ENCODE results near the gene QRFP. TPM values are rescaled to one million over a fixed set of nuclear protein-coding genes. Genes with fewer than 3 reads are reported as not detected.

Gene QRFP
- total and polyA plus RNA-seq, 2 of the 8 experiments (the other 6 are each of a cell fraction or from before 2014, with no cell fraction given): not detected

DNA sequence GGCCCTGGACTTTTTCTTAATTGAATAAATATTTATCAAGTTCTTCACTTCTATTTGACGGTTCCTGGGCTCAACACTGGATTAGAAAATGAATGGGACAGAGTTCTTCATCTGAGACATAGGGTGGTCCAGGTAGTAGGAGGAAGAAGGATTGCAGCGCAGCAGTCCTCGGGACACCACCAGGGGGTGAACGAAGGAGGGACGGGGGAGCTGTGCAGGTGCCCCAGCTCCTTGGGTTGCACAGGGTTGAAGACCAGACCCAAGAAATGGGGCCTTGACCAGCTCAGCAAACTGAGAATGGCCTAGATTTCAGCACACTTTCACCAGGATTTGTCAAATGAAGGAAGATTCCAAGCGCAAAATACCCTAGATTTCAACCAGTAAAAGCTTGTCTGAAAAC lies 32.1 kb downstream of the QRFP start (continued):
- TF ChIP-seq, protein P1, sequence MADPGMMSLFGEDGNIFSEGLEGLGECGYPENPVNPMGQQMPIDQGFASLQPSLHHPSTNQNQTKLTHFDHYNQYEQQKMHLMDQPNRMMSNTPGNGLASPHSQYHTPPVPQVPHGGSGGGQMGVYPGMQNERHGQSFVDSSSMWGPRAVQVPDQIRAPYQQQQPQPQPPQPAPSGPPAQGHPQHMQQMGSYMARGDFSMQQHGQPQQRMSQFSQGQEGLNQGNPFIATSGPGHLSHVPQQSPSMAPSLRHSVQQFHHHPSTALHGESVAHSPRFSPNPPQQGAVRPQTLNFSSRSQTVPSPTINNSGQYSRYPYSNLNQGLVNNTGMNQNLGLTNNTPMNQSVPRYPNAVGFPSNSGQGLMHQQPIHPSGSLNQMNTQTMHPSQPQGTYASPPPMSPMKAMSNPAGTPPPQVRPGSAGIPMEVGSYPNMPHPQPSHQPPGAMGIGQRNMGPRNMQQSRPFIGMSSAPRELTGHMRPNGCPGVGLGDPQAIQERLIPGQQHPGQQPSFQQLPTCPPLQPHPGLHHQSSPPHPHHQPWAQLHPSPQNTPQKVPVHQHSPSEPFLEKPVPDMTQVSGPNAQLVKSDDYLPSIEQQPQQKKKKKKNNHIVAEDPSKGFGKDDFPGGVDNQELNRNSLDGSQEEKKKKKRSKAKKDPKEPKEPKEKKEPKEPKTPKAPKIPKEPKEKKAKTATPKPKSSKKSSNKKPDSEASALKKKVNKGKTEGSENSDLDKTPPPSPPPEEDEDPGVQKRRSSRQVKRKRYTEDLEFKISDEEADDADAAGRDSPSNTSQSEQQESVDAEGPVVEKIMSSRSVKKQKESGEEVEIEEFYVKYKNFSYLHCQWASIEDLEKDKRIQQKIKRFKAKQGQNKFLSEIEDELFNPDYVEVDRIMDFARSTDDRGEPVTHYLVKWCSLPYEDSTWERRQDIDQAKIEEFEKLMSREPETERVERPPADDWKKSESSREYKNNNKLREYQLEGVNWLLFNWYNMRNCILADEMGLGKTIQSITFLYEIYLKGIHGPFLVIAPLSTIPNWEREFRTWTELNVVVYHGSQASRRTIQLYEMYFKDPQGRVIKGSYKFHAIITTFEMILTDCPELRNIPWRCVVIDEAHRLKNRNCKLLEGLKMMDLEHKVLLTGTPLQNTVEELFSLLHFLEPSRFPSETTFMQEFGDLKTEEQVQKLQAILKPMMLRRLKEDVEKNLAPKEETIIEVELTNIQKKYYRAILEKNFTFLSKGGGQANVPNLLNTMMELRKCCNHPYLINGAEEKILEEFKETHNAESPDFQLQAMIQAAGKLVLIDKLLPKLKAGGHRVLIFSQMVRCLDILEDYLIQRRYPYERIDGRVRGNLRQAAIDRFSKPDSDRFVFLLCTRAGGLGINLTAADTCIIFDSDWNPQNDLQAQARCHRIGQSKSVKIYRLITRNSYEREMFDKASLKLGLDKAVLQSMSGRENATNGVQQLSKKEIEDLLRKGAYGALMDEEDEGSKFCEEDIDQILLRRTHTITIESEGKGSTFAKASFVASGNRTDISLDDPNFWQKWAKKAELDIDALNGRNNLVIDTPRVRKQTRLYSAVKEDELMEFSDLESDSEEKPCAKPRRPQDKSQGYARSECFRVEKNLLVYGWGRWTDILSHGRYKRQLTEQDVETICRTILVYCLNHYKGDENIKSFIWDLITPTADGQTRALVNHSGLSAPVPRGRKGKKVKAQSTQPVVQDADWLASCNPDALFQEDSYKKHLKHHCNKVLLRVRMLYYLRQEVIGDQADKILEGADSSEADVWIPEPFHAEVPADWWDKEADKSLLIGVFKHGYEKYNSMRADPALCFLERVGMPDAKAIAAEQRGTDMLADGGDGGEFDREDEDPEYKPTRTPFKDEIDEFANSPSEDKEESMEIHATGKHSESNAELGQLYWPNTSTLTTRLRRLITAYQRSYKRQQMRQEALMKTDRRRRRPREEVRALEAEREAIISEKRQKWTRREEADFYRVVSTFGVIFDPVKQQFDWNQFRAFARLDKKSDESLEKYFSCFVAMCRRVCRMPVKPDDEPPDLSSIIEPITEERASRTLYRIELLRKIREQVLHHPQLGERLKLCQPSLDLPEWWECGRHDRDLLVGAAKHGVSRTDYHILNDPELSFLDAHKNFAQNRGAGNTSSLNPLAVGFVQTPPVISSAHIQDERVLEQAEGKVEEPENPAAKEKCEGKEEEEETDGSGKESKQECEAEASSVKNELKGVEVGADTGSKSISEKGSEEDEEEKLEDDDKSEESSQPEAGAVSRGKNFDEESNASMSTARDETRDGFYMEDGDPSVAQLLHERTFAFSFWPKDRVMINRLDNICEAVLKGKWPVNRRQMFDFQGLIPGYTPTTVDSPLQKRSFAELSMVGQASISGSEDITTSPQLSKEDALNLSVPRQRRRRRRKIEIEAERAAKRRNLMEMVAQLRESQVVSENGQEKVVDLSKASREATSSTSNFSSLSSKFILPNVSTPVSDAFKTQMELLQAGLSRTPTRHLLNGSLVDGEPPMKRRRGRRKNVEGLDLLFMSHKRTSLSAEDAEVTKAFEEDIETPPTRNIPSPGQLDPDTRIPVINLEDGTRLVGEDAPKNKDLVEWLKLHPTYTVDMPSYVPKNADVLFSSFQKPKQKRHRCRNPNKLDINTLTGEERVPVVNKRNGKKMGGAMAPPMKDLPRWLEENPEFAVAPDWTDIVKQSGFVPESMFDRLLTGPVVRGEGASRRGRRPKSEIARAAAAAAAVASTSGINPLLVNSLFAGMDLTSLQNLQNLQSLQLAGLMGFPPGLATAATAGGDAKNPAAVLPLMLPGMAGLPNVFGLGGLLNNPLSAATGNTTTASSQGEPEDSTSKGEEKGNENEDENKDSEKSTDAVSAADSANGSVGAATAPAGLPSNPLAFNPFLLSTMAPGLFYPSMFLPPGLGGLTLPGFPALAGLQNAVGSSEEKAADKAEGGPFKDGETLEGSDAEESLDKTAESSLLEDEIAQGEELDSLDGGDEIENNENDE (IDR thresholded peaks at IDR 0.05; ENCODE audit: insufficient replicate concordance, low read length): no peak
- TF ChIP-seq TAF1 (IDR thresholded peaks at IDR 0.05; ENCODE audit: low read depth, low read length): no peak
- no peak for TF ChIP-seq SIN3A (conservative IDR thresholded peaks at IDR 0.05 in 1 of 2, IDR thresholded peaks at IDR 0.05 in 1 of 2; ENCODE audit: low read depth in 1 of 2, low read length in 2 of 2)
- TF ChIP-seq CTCF (IDR thresholded peaks at IDR 0.05; ENCODE audit: control extremely low read depth in 1 of 3, insufficient read depth in 1 of 3, low read depth in 1 of 3, low read length in 3 of 3): no peak
- TF ChIP-seq, protein P2, sequence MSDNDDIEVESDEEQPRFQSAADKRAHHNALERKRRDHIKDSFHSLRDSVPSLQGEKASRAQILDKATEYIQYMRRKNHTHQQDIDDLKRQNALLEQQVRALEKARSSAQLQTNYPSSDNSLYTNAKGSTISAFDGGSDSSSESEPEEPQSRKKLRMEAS (IDR thresholded peaks at IDR 0.05): no peak
- no peak for TF ChIP-seq ASH2L (IDR thresholded peaks at IDR 0.05; ENCODE audit: low read length)
- TF ChIP-seq SRF (IDR thresholded peaks at IDR 0.05; ENCODE audit: low read depth, low read length): no peak
- no peak for TF ChIP-seq JUN (IDR thresholded peaks at IDR 0.05; ENCODE audit: low read depth, low read length)
- no peak for TF ChIP-seq KDM4A (IDR thresholded peaks at IDR 0.05; ENCODE audit: low read depth, low read length, severe bottlenecking)

Measured in H1 (cell line).